K562 (cell line): ENCODE results near the gene LRRC25. TPM values are rescaled to one million over a fixed set of nuclear protein-coding genes. Genes with fewer than 3 reads are reported as not detected.

Experiments
- ATAC-seq: fragments of 200-7000 bp; cut with Tn5 transposase; 3 replicates; pipeline ENCODE4 v1.9.1; 2020; ENCODE audit warnings: moderate library complexity
- BruUV-seq: library from RNA; stranded (reverse); fragments of 400-500 nt; replicated peaks from 2 replicates; lab custom pipeline; 2021; lab: Mats Ljungman, UMichigan
- CTCF ChIA-PET: fragments of 300-600 bp; formaldehyde crosslinking; extraction: SDS; loops from one replicate; lab custom pipeline; 2021; ENCODE audit warnings: low intra/inter-chr PET ratio; lab: Yijun Ruan, JAX
- POLR2A ChIA-PET: fragments of 300-600, 350-650 bp; sonication (Branson Sonifier 250); formaldehyde crosslinking; extraction: SDS; loops from one replicate; lab custom pipeline; 2021; ENCODE audit warnings: antibody characterized with exemption, inconsistent platforms; lab: Yijun Ruan, JAX
- DNase-seq, 4 experiments: peaks; one replicate each; pipeline versions ENCODE4 v3.0.0 to v3.0.0-alpha.2; 2011 to 2018; ENCODE audit warnings: low spot score in 3 of 4, mixed read lengths in 3 of 4; ENCODE audit errors: extremely low read depth in 1 of 4
- FAIRE-seq: peaks from 2 replicates; lab custom pipeline; 2011; peaks lifted over from hg19 to GRCh38; lab: Jason Lieb, UNC
- H2AFZ ChIP-seq: 2 replicates; pipeline ENCODE4 v1.6.0; 2011; ENCODE audit warnings: low read depth, low read length, control low read depth, inconsistent platforms
- H3K27ac ChIP-seq: fragments of 200-600 bp; 3 replicates; pipeline ENCODE4 v1.8.0; 2011; ENCODE audit warnings: low read depth, mild to moderate bottlenecking, control low read depth, inconsistent platforms, low read length, moderate library complexity, mixed read lengths; ENCODE audit errors: extremely low read depth
- H3K27me3 ChIP-seq, 2 experiments: fragments of 300-600 bp in 1 of 2; 2 replicates in 1 of 2; 3 replicates in 1 of 2; pipeline versions ENCODE4 v1.6.0 to v1.8.0; 2011; ENCODE audit warnings: inconsistent platforms in 2 of 2, low read length in 2 of 2, mild to moderate bottlenecking in 1 of 2, mixed read lengths in 1 of 2, moderate library complexity in 1 of 2; ENCODE audit not compliant: control insufficient read depth in 2 of 2, insufficient read depth in 2 of 2
- H3K36me3 ChIP-seq: fragments of 300-600 bp; 3 replicates; pipeline ENCODE4 v1.8.0; 2011; ENCODE audit warnings: mild to moderate bottlenecking, low read length, inconsistent platforms; ENCODE audit not compliant: control insufficient read depth, insufficient read depth
- H3K4me1 ChIP-seq, 2 experiments: fragments of 200-600 bp in 1 of 2; replicated peaks in 1 of 2; 2 replicates in 1 of 2; 3 replicates in 1 of 2; pipeline versions ENCODE4 v1.5.1 to v1.8.0; 2011; ENCODE audit warnings: inconsistent platforms in 2 of 2, low read length in 2 of 2, mild to moderate bottlenecking in 1 of 2, mixed read lengths in 1 of 2, moderate library complexity in 1 of 2; ENCODE audit not compliant: control insufficient read depth in 2 of 2, insufficient read depth in 2 of 2
- H3K4me2 ChIP-seq: 2 replicates; pipeline ENCODE4 v1.6.1; 2011; ENCODE audit warnings: low read length, control low read depth, inconsistent platforms, mixed read lengths; ENCODE audit not compliant: insufficient read depth
- H3K4me3 ChIP-seq: fragments of 200-600 bp; sonication (generic), shearing (Covaris generic); 2 replicates; pipeline ENCODE4 v1.5.1; 2016; ENCODE audit warnings: control low read depth, inconsistent platforms
- H3K79me2 ChIP-seq: fragments of 200-600 bp; 3 replicates; pipeline ENCODE4 v1.8.0; 2011; ENCODE audit warnings: low read length, inconsistent platforms; ENCODE audit not compliant: control insufficient read depth, insufficient read depth
- H3K9ac ChIP-seq, 2 experiments: 2 replicates each; pipeline versions ENCODE4 v1.6.0 to v1.6.1; 2011; ENCODE audit warnings: low read depth in 2 of 2, low read length in 2 of 2, control low read depth in 1 of 2, inconsistent platforms in 1 of 2, mild to moderate bottlenecking in 1 of 2, mixed read lengths in 1 of 2; ENCODE audit not compliant: insufficient read depth in 1 of 2
- H3K9me1 ChIP-seq: one replicate; pipeline ENCODE4 v1.6.0; 2011; ENCODE audit warnings: inconsistent platforms, mild to moderate bottlenecking, low read length, moderate library complexity; ENCODE audit not compliant: control insufficient read depth, insufficient read depth
- H3K9me3 ChIP-seq: replicated peaks from 2 replicates; pipeline ENCODE4 v1.5.1; 2011; ENCODE audit warnings: low read depth, low read length, inconsistent platforms; ENCODE audit not compliant: control insufficient read depth, insufficient read depth
- H4K20me1 ChIP-seq: replicated peaks from 2 replicates; pipeline ENCODE4 v1.6.1; 2011; ENCODE audit warnings: low read length, inconsistent platforms, mixed read lengths; ENCODE audit not compliant: control insufficient read depth, insufficient read depth
- BCOR ChIP-seq: fragments of 450-650 bp; IDR thresholded peaks from 2 replicates; pipeline ENCODE4 v1.6.1; 2016
- IRF2 ChIP-seq: sonication (generic); formaldehyde crosslinking; IDR thresholded peaks from 2 replicates; pipeline ENCODE4 v1.8.1; 2022; ENCODE audit warnings: mild to moderate bottlenecking, missing genetic modification reagents
- KDM1A ChIP-seq, 2 experiments: fragments of 450-650 bp; IDR thresholded peaks; 2 replicates each; pipeline ENCODE4 v1.6.1; 2016; ENCODE audit warnings: mild to moderate bottlenecking in 2 of 2
- PCBP1 ChIP-seq: fragments of 200-400 bp; formaldehyde crosslinking; IDR thresholded peaks from 2 replicates; pipeline ENCODE4 v1.6.1; 2018; ENCODE audit warnings: mild to moderate bottlenecking, low read depth, low read length; ENCODE audit not compliant: poor library complexity, severe bottlenecking
- POLR2AphosphoS5 ChIP-seq: IDR thresholded peaks from 2 replicates; pipeline ENCODE4 v1.6.1; 2011; ENCODE audit warnings: mild to moderate bottlenecking, low read depth, low read length, moderate library complexity; ENCODE audit not compliant: control insufficient read depth, insufficient read depth
- POLR2G ChIP-seq: fragments of 200-400 bp; formaldehyde crosslinking; IDR thresholded peaks from 2 replicates; pipeline ENCODE4 v1.6.1; 2017; ENCODE audit warnings: low read depth, mild to moderate bottlenecking, antibody characterized with exemption, low read length, moderate library complexity
- PTBP1 ChIP-seq: fragments of 200-400 bp; formaldehyde crosslinking; IDR thresholded peaks from 2 replicates; pipeline ENCODE4 v1.6.1; 2017; ENCODE audit warnings: low read depth, low read length
- RBM22 ChIP-seq: fragments of 200-400 bp; formaldehyde crosslinking; IDR thresholded peaks from 2 replicates; pipeline ENCODE4 v1.6.1; 2018; ENCODE audit warnings: low read length, low read depth; ENCODE audit not compliant: poor library complexity, severe bottlenecking
- XRCC3 ChIP-seq: fragments of 450-650 bp; IDR thresholded peaks from 2 replicates; pipeline ENCODE4 v1.6.1; 2017; ENCODE audit warnings: mild to moderate bottlenecking, moderate library complexity
- ZFP36 ChIP-seq: fragments of 150-350 bp; IDR thresholded peaks from 2 replicates; pipeline ENCODE4 v1.6.1; 2018; ENCODE audit warnings: low read length, low read depth; ENCODE audit not compliant: partially characterized antibody
- ZNF740 ChIP-seq, 3 experiments: fragments of 200-800 bp in 1 of 3; sonication (Bioruptor generic) in 1 of 3; sonication (generic) in 1 of 3; formaldehyde crosslinking in 1 of 3; IDR thresholded peaks; 2 replicates each; pipeline versions ENCODE4 v1.6.1 to v1.8.0; 2016 to 2022; ENCODE audit warnings: mild to moderate bottlenecking in 2 of 3, missing compliant biosample characterization in 2 of 3, missing genetic modification characterization in 2 of 3, missing genetic modification reagents in 1 of 3
- ZNF785 ChIP-seq: fragments of 250-450 bp; sonication (Bioruptor Pico); IDR thresholded peaks from 2 replicates; pipeline ENCODE4 v1.4.0; 2020; ENCODE audit warnings: mild to moderate bottlenecking
- WGBS: fragments of 100-300 bp; shearing (Covaris generic); methylation state at CpG from one replicate; pipeline ENCODE4 v1.1.6; 2016; ENCODE audit warnings: low coverage, mixed read lengths; ENCODE audit not compliant: insufficient coverage; ENCODE audit errors: missing lambda C conversion rate; 5-methylcytosine and 5-hydroxymethylcytosine counted together
- in situ Hi-C: fragments of 300-500 bp; cut with MboI; formaldehyde crosslinking; loops from 4 replicates; pipeline ENCODE4 v1.15.0; 2018; ENCODE audit warnings: inconsistent platforms, mixed read lengths
- intact Hi-C: fragments of 100-400 bp; cut with micrococcal nuclease; formaldehyde crosslinking; loops from 2 replicates; pipeline ENCODE4 v1.14.2; 2022
- polyA plus RNA-seq, 8 experiments: library from polyadenylated mRNA; depleted of rRNA in 4 of 8; stranded (reverse) in 5 of 8; unstranded in 3 of 8; fragments of >200 nt; fragmentation: Nextera tagmentation in 2 of 8; fragmentation: Illumina TruSeq in 1 of 8; extraction: Ambion mirVana in 2 of 8; extraction: Trizol in 1 of 8; gene quantifications; 2 replicates each; pipeline versions ENCODE4 v1.2.1 to v1.2.3, GENCODE V29; 2011 to 2014; ENCODE audit warnings: inconsistent platforms in 1 of 8, missing spikeins in 1 of 8
- total RNA-seq, 7 experiments: library from RNA; depleted of rRNA in 6 of 7; stranded (reverse); fragments of >200 nt in 6 of 7; fragmentation: Illumina TruSeq in 2 of 7; extraction: Trizol in 2 of 7; gene quantifications; 2 replicates each; pipeline versions ENCODE4 v1.2.1 to v1.2.3, GENCODE V29; 2011 to 2021; ENCODE audit warnings: low replicate concordance in 1 of 7

Gene LRRC25
- total and polyA plus RNA-seq, 9 of the 15 experiments (the other 6 are each of a cell fraction or from before 2014, with no cell fraction given), result 0.07 to 0.36 (median 0.10) TPM; not detected in 3

DNA sequence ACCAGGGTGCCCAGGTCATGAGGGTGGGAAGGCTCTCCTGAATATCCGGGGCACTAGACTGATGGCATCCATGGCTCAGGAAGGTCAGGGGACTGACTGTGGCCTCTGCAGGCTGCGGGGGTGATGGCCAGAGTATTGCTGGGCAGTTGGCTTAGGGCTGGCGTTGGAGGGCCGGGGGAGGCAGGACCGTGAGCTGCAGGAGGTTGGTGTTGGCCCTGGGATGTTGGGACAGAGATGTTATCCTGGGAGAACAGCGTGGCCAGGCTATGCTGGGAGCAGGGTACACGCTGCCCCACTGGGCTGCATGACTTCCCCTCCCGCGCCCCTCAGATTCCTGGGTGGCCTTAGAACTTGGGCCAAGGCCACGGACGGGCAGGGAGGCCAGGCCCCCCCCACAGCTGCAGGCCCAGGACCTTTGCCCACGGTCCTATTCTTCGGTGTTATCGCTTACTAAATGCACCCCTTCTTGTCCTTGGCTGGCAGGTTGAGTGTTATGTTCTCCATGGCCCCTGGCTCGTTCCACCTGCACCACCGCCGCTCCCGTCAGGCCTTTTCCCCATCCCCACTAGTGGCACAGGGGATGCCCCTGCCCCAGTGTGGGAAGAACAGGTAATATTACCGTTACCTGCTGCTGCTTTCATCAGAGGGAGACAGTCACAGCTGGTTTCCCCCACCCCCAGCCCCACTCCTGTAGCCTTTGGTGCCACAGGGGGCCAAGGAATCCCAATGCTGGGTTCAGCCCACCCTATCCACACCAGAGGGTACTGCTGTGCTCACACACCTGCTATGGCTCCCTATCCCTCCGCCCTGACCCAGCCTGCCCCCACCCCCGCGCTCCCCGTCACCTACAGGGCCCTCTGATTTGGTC is 43.7 kb upstream of the LRRC25 start:
- ChIA-PET CTCF (no interaction called here), POLR2A (interaction anchor here (0.6 to 1.6 kb wide), 8 partner anchors 9 to 160 kb away, joined by 3 to 4 read pairs (median 4); partner anchors contain the start of gene SSBP4)
- DNase-seq (no peak), FAIRE-seq (no peak), ATAC-seq (no peak)
- Histone ChIP-seq H3K9me3 (no peaks in the 10 kb centered on the region), H3K9me1 (peaks cover 11% of the 10 kb centered on the region), H3K4me2 (no peak overlapping the region), H3K9ac (0 out of 4 replicates have a peak overlapping the region, but pooled peaks of 1 of the 2 experiments have one; percentile 20), H2AFZ (no peak overlapping the region), H3K79me2 (peaks cover 25% of the 10 kb centered on the region), H3K27ac (no peak overlapping the region; the same call in 2 of the 3 replicates), H3K36me3 (peaks cover 38% of the 10 kb centered on the region), H3K4me1 (peaks cover 40 to 81% of the 10 kb centered on the region in 2 experiments), H3K4me3 (no peak overlapping the region), H4K20me1 (peaks cover 12% of the 10 kb centered on the region), H3K27me3 (no peaks in the 10 kb centered on the region)
- in situ Hi-C loops (no loop called here), intact Hi-C loops (no loop called here)
- TF ChIP-seq POLR2AphosphoS5 (0 out of 2 replicates have a peak, but pooled peaks have one; percentile 8), ZNF740 (CRISPR knock-in tag; IDR thresholded peaks at IDR 0.05) (peak; percentile 76), ZNF740 (tag; IDR thresholded peaks at IDR 0.05) (no peak), ZFP36 (peak; percentile 86), PTBP1 (peak; percentile 89; the same call in 1 of the 2 replicates), ZNF785 (no peak), KDM1A (IDR thresholded peaks at IDR 0.05) (0 out of 4 replicates have a peak, but pooled peaks of 1 of the 2 experiments have one; percentile 57), POLR2G (peak; percentile 55; the same call in 1 of the 2 replicates), BCOR (peak; percentile 76), RBM22 (peak; percentile 36), IRF2 (CRISPR knock-in tag) (no peak), PCBP1 (peak; percentile 18), XRCC3 (no peak)
- BruUV-seq, result no TSS peak
- 75% methylated on average over 19 of the region's 23 CpGs for WGBS
